ENCODE results near the gene UBL4A. TPM values are rescaled to one million over a fixed set of nuclear protein-coding genes. Genes with fewer than 3 reads are reported as not detected.

UBL4A gene
- total RNA-seq, 1 experiment from 2014 or later: 37.4 TPM

GRCh38 chrX:154508384-154508745 lies 21.9 kb upstream of the UBL4A start (continued):
- TF ChIP-seq, protein P1, sequence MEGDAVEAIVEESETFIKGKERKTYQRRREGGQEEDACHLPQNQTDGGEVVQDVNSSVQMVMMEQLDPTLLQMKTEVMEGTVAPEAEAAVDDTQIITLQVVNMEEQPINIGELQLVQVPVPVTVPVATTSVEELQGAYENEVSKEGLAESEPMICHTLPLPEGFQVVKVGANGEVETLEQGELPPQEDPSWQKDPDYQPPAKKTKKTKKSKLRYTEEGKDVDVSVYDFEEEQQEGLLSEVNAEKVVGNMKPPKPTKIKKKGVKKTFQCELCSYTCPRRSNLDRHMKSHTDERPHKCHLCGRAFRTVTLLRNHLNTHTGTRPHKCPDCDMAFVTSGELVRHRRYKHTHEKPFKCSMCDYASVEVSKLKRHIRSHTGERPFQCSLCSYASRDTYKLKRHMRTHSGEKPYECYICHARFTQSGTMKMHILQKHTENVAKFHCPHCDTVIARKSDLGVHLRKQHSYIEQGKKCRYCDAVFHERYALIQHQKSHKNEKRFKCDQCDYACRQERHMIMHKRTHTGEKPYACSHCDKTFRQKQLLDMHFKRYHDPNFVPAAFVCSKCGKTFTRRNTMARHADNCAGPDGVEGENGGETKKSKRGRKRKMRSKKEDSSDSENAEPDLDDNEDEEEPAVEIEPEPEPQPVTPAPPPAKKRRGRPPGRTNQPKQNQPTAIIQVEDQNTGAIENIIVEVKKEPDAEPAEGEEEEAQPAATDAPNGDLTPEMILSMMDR (IDR thresholded peaks at IDR 0.05 in 2 of 3, conservative IDR thresholded peaks at IDR 0.05 in 1 of 3; ENCODE audit: borderline replicate concordance in 1 of 3, insufficient read depth in 1 of 3, low read depth in 2 of 3, low read length in 2 of 3): no peak
- TF ChIP-seq, protein P2, sequence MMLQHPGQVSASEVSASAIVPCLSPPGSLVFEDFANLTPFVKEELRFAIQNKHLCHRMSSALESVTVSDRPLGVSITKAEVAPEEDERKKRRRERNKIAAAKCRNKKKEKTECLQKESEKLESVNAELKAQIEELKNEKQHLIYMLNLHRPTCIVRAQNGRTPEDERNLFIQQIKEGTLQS (IDR thresholded peaks at IDR 0.05): no peak
- TF ChIP-seq EGR1 (IDR thresholded peaks at IDR 0.05; ENCODE audit: low read depth) (no peak), EZH2phosphoT487 (IDR thresholded peaks at IDR 0.05; ENCODE audit: borderline replicate concordance) (no peak), FOSL1 (IDR thresholded peaks at IDR 0.05; ENCODE audit: low read depth) (no peak), SRF (IDR thresholded peaks at IDR 0.05; ENCODE audit: low read depth) (no peak)

GRCh38 chrX:154507673-154508383 lies 21.4 kb upstream of the UBL4A start:
- DNase-seq (ENCODE audit: low read depth, low spot score): no peak
- Histone ChIP-seq H3K4me1 (ENCODE audit: control insufficient read depth in 1 of 2, insufficient read depth in 2 of 2, low read length in 2 of 2) (peaks cover 0 to 5% of the 10 kb centered on the region in 2 experiments; a peak in 1 of 4 replicates), H4K20me1 (ENCODE audit: insufficient read depth) (no peaks in the 10 kb centered on the region), H3K27me3 (ENCODE audit: insufficient read depth, low read length) (no peaks in the 10 kb centered on the region), H2AFZ (ENCODE audit: low read depth, low read length, poor library complexity, severe bottlenecking) (no peak overlapping the region), H3K9me2 (ENCODE audit: insufficient read depth) (no peaks in the 10 kb centered on the region), H3K36me3 (ENCODE audit: control insufficient read depth in 1 of 2, insufficient read depth in 2 of 2, low read length in 2 of 2) (no peaks in the 10 kb centered on the region), H3K27ac (ENCODE audit: low read depth, low read length) (no peak overlapping the region), H3K79me2 (ENCODE audit: insufficient read depth, low read length) (no peaks in the 10 kb centered on the region), H3K4me2 (ENCODE audit: low read length) (no peak overlapping the region), H3K9me3 (ENCODE audit: control insufficient read depth in 1 of 2, insufficient read depth in 1 of 2, low read depth in 1 of 2, low read length in 2 of 2) (no peaks in the 10 kb centered on the region), H3K4me3 (replicated peaks in 1 of 2; ENCODE audit: low read depth in 1 of 2, low read length in 2 of 2) (no peak overlapping the region), H3K9ac (ENCODE audit: low read length) (no peak overlapping the region)
- intact Hi-C loops (cut with micrococcal nuclease): no loop called here
- BruUV-seq (replicated peaks): no TSS peak
- ATAC-seq: no peak
- no peak for TF ChIP-seq ZFX (IDR thresholded peaks at IDR 0.05)
- no peak for TF ChIP-seq SP1 (IDR thresholded peaks at IDR 0.05; ENCODE audit: low read depth)
- TF ChIP-seq CEBPB (IDR thresholded peaks at IDR 0.05; ENCODE audit: low read depth): no peak
- TF ChIP-seq TCF7L2 (IDR thresholded peaks at IDR 0.05; ENCODE audit: borderline replicate concordance, extremely low read depth, insufficient read depth, insufficient read length): no peak
- no peak for TF ChIP-seq EZH2phosphoT487 (IDR thresholded peaks at IDR 0.05; ENCODE audit: borderline replicate concordance)
- TF ChIP-seq, protein P2 (IDR thresholded peaks at IDR 0.05): no peak
- TF ChIP-seq POLR2AphosphoS5 (IDR thresholded peaks at IDR 0.05; ENCODE audit: low read depth, low read length): no peak
- TF ChIP-seq, protein P1 (IDR thresholded peaks at IDR 0.05 in 2 of 3, conservative IDR thresholded peaks at IDR 0.05 in 1 of 3; ENCODE audit: borderline replicate concordance in 1 of 3, insufficient read depth in 1 of 3, low read depth in 2 of 3, low read length in 2 of 3): no peak
- no peak for TF ChIP-seq ELF1 (IDR thresholded peaks at IDR 0.05; ENCODE audit: borderline replicate concordance, low read depth)
- TF ChIP-seq YY1 (IDR thresholded peaks at IDR 0.05; ENCODE audit: extremely low read depth, insufficient replicate concordance, low read depth, low read length): no peak
- no peak for TF ChIP-seq POLR2A (IDR thresholded peaks at IDR 0.05; ENCODE audit: borderline replicate concordance, extremely low read depth, insufficient read depth, insufficient read length)
- TF ChIP-seq REST (IDR thresholded peaks at IDR 0.05; ENCODE audit: low read depth): no peak
- no peak for TF ChIP-seq FOSL1 (IDR thresholded peaks at IDR 0.05; ENCODE audit: low read depth)
- CTCF ChIA-PET: no interaction called here
- RAD21 ChIA-PET (ENCODE audit: low non-redundant PET in 1 of 2, low total read pairs in 2 of 2, uncharacterized antibody in 2 of 2, unreplicated experiment in 2 of 2): no interaction called here
- POLR2A ChIA-PET: no interaction called here
